GM13977 (cell line): Measurements from ENCODE around the gene CXCR4.
"Not testable (repeated sequence)": the region's sequence is repeated elsewhere in the genome, so short reads cannot be mapped to it uniquely, and the experiment has no call there.

Source experiments
- DNase-seq: peaks from one replicate; pipeline ENCODE4 v3.0.0; 2012; ENCODE audit warnings: low spot score
- in situ Hi-C: fragments of 300-500 bp; cut with MboI; formaldehyde crosslinking; loops from one replicate; pipeline ENCODE4 v1.12.0; 2022; ENCODE audit warnings: low sequenced_read_pairs, low pct_unique_long_range_greater_than_20kb, mixed read lengths, inconsistent platforms; ENCODE audit not compliant: unreplicated experiment
- TF ChIP-seq, protein P1 (sequence below): IDR thresholded peaks from 2 replicates; pipeline ENCODE4 v1.5.1; 2012; ENCODE audit warnings: mild to moderate bottlenecking, control low read depth; ENCODE audit not compliant: insufficient read depth; ENCODE audit errors: extremely low read depth, missing control alignments

The CXCR4 gene

GRCh38 chr2:136104977-136105376 is 13.0 kb downstream of the CXCR4 start:
- TF ChIP-seq, protein P1, sequence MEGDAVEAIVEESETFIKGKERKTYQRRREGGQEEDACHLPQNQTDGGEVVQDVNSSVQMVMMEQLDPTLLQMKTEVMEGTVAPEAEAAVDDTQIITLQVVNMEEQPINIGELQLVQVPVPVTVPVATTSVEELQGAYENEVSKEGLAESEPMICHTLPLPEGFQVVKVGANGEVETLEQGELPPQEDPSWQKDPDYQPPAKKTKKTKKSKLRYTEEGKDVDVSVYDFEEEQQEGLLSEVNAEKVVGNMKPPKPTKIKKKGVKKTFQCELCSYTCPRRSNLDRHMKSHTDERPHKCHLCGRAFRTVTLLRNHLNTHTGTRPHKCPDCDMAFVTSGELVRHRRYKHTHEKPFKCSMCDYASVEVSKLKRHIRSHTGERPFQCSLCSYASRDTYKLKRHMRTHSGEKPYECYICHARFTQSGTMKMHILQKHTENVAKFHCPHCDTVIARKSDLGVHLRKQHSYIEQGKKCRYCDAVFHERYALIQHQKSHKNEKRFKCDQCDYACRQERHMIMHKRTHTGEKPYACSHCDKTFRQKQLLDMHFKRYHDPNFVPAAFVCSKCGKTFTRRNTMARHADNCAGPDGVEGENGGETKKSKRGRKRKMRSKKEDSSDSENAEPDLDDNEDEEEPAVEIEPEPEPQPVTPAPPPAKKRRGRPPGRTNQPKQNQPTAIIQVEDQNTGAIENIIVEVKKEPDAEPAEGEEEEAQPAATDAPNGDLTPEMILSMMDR, result no peak
- in situ Hi-C loops, result loop anchor here (25.0 kb wide), 1 partner anchor 193 kb away; no protein-coding TSS in a partner anchor
- DNase-seq, result no peak

DNA sequence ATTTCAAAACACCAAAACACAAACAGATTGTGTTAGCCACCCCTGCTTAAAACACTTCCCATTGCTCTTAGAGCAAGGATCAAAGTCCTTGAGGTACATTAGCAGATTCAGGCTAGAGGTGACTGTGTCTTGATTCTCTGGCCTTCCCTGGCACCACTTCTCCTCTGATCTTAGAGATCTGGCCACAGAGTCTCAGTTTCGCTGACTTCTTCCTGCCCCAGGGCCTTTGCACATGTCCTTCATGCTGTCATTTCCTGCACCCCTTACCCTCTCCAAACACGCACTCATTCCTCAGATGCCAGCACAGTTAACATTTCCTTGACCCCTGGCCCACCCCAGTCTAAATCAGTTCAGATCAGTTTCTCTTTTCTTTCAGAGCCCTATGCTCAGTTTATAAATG is 16.9 kb downstream of the CXCR4 start:
- TF ChIP-seq, protein P1, result no peak
- no peak for DNase-seq
- in situ Hi-C loops, result loop anchor here (25.0 kb wide), 1 partner anchor 189 kb away; no protein-coding TSS in a partner anchor

DNA sequence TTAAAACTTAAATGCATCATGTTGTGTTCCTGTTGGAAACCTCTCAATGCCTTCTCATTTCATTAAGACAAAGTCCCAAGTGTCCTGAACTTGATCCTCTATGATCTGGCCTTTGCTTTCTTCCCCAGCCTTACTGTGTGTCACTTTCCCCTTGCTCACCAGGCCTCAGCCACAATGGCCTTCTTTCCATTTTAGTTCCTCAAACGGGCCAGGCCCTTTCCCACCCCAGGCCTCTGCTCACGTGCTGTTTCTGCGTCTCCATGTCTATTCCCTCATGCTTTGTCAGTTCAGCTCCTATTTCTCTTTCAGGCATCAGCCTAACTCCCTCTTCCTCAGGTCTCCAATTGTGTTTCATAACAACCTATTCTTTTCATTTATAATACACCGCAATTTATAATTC is 19.5 kb downstream of the CXCR4 start:
- no peak for DNase-seq
- in situ Hi-C loops, result no loop called here
- TF ChIP-seq, protein P1, result no peak

DNA sequence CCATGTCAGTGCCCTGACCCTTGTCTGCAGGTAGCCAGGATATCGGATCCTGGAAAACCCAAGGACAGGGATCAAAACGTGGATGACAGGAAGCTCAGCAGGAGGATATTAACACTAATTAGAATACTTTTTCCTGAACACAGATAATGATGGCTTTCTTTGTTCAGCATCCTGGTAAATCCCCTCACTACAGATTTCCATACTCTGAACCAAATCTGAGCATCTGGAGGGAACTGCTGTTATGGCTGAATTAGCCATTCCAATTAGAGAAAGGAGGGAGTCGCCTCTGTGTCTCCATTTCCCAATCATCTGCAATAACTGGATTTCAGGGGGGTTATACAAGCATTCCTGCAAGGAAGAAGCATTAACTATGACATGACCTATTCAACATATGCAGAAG is 24.4 kb downstream of the CXCR4 start:
- in situ Hi-C loops, result no loop called here
- no peak for DNase-seq
- TF ChIP-seq, protein P1, result no peak

DNA sequence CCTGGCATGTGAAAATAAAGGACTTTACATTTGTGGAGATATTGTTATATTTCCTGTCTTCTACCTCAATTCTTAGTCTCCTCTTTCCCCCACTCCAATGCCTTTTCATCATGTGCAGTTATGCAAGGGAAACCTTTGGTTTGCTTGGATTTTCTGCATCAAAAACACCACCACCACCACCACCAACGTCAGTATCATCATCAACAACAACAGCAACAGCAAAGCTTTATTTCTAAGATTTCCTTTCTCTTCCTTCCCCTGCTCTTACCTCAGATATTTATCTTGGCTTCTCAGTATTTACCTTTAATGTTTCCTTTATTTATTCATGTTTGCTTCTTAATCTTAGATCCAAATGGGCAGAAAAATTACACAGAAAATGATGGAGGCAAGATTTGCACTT is 26.1 kb downstream of the CXCR4 start:
- TF ChIP-seq, protein P1, result no peak
- no peak for DNase-seq
- in situ Hi-C loops, result no loop called here

GRCh38 chr2:136087901-136088460 is 30.0 kb downstream of the CXCR4 start:
- DNase-seq, in situ Hi-C loops: not testable (repeated sequence)

DNA sequence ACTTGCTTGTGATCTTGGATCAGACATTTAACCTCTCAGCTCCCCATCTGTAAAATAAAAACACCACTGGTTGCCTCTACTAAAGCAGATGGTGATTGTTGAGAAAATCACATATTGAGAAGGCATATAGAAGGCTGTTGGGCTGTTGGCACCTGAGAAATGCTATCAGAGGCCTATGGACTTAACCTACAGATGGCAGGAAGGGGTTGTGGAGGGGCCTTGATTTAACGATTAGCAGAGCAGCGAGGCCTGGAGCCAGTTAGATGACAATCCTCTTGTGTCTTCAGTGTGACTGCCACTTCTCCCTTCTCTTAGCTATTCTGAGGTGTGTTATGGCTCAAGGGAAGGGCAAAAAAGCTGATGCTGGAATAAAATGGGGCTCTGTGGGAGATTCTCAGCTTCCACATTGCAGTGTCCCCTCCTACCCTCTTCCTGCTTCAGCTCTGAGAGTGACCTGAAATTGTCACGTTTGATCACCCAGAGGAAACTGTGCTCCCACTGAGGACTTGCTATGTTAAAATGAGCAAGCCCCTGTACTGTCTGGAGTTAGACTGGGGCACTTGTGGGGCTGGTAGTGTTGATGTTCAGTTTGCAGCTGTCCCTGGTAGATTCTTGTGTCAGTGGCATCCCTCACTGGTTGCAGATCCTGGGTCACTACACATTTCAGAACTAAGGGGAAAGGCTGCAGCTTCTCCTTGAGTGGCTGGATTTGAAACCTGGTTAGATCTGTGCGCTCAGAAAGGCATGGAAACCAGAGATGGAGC is 31.5 kb downstream of the CXCR4 start:
- no peak for DNase-seq
- in situ Hi-C loops, result no loop called here
- TF ChIP-seq, protein P1, result no peak
